Cardiac muscle cell (in vitro differentiated cells and primary cell): Measurements from ENCODE around the gene MIOS. TPM values are rescaled to one million over a fixed set of nuclear protein-coding genes. Genes with fewer than 3 reads are reported as not detected.

Source experiments
- DNase-seq, 2 donors: peaks; one replicate each; pipeline versions ENCODE4 v3.0.0 to v3.0.0-alpha.2; 2010 to 2017; ENCODE audit warnings: low read depth in 1 of 2, low spot score in 1 of 2
- H3K27ac ChIP-seq: fragments of 200-600 bp; sonication (generic); 2 replicates; pipeline ENCODE4 v1.5.1; 2016
- H3K27me3 ChIP-seq: fragments of 200-600 bp; sonication (generic); 2 replicates; pipeline ENCODE4 v1.6.0; 2016; ENCODE audit warnings: control low read depth
- H3K36me3 ChIP-seq: fragments of 200-600 bp; sonication (generic); 2 replicates; pipeline ENCODE4 v1.5.1; 2016; ENCODE audit warnings: control low read depth
- H3K4me1 ChIP-seq: fragments of 200-600 bp; sonication (generic); 2 replicates; pipeline ENCODE4 v1.8.1; 2017; ENCODE audit warnings: low read depth, mild to moderate bottlenecking, mixed run types
- H3K4me3 ChIP-seq: fragments of 200-600 bp; sonication (generic); 2 replicates; pipeline ENCODE4 v1.5.1; 2016; ENCODE audit warnings: mild to moderate bottlenecking
- H3K9me3 ChIP-seq: fragments of 200-600 bp; sonication (generic); 2 replicates; pipeline ENCODE4 v1.5.1; 2017; ENCODE audit warnings: low read depth, mild to moderate bottlenecking, control low read depth
- polyA plus RNA-seq: library from polyadenylated mRNA; unstranded; fragments of >200 nt; fragmentation: Nextera tagmentation; extraction: Ambion mirVana; gene quantifications from 2 replicates; pipeline ENCODE4 v1.2.1, GENCODE V29; 2016
- total RNA-seq: library from RNA; depleted of rRNA; stranded (reverse); fragments of >200 nt; gene quantifications from 2 replicates; pipeline ENCODE4 v1.2.3, GENCODE V29; 2016
- TF ChIP-seq, protein P1 (sequence below): IDR thresholded peaks from 2 replicates; pipeline ENCODE4 v1.5.1; 2012; ENCODE audit warnings: low read depth, mild to moderate bottlenecking, low read length

Gene MIOS
- 32.6 and 32.7 TPM in 2 replicates for total RNA-seq
- polyA plus RNA-seq = 18.1 and 27.1 TPM in 2 replicates

DNA sequence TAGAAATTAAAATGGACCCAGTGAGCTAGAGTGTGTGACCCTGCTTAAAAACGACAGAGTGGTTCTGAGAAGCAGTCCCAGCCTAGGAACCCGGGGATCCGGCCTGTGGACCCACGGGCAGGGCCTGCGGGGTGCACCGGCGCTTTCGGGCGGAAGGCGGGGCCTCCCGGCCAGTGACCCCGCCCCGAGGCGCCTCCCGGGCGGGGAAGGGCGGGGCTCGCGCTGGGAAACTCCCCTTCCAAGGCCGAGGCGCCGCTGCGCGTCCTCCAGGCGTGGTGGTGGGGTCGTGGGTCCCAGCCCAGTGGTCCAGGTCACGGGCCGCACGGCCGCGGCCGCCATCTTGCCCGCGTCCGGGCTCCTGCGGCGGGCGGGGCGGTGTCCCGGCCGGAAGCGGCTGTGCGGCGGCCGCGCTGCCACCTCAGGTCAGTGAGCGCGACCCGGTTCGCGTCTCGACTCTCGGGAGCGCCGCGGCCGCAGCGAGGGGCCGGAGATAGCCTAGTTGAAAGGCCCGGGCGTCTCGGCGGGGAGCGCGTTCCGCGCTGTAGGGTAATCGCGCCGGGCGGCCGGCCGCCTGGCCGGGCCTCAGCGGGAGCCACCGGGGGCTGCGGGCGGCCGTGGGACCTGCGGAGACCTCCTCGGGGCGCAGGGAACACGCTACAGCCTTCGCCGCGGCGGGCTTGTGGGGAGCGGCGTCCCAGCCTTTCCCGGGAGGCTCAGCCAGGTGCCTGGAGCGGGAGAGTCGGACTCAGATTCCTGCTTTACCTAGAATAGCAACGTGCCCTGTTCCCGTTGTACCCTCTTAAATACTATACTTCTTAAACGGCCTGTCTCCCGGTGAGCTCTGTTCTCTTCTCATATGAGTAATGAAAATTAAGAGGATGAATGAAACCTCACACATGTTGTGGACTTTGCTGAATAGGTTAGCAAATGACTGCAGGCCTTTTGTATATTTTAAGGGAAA lies at the start of gene MIOS:
TSS of gene MIOS (plus strand) at position 234 of the 961 bp plus-strand sequence. CDS start 5,592 bp downstream, outside the sequence.
- Histone ChIP-seq H3K27me3 (no peaks in the 10 kb centered on the region), H3K4me1 (peaks cover 8% of the 10 kb centered on the region), H3K36me3 (no peaks in the 10 kb centered on the region), H3K4me3 (peak within 1 kb of the TSS; percentile 80), H3K27ac (peak within 1 kb of the TSS; percentile 87), H3K9me3 (no peaks in the 10 kb centered on the region)
- TF ChIP-seq, protein P1, sequence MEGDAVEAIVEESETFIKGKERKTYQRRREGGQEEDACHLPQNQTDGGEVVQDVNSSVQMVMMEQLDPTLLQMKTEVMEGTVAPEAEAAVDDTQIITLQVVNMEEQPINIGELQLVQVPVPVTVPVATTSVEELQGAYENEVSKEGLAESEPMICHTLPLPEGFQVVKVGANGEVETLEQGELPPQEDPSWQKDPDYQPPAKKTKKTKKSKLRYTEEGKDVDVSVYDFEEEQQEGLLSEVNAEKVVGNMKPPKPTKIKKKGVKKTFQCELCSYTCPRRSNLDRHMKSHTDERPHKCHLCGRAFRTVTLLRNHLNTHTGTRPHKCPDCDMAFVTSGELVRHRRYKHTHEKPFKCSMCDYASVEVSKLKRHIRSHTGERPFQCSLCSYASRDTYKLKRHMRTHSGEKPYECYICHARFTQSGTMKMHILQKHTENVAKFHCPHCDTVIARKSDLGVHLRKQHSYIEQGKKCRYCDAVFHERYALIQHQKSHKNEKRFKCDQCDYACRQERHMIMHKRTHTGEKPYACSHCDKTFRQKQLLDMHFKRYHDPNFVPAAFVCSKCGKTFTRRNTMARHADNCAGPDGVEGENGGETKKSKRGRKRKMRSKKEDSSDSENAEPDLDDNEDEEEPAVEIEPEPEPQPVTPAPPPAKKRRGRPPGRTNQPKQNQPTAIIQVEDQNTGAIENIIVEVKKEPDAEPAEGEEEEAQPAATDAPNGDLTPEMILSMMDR = no peak
- DNase-seq = peak; percentile 85 to 90

DNA sequence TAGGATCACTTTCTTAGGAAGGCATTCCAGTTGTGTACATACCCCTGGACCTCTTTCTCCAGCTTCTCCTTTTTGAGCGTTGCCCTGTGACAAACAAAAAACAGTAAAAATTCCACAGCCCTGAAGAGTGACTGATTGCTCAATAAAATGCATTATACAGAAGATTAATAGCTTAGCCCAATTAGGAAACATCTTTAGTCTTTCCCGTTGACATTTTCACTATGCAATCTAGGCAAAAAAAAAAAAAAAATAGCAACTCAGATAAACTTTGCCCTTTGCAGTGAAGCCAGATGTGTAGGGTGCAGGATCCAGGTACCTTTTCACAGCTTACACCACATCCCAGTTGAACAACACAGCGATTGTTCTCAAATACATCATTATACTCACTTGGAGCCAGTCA lies 48.9 kb upstream of the MIOS start:
- Histone ChIP-seq H3K27ac (no peak overlapping the region), H3K4me3 (no peak overlapping the region), H3K36me3 (no peaks in the 10 kb centered on the region), H3K4me1 (no peaks in the 10 kb centered on the region), H3K27me3 (no peaks in the 10 kb centered on the region), H3K9me3 (no peaks in the 10 kb centered on the region)
- TF ChIP-seq, protein P1 = no peak
- no peak for DNase-seq

DNA sequence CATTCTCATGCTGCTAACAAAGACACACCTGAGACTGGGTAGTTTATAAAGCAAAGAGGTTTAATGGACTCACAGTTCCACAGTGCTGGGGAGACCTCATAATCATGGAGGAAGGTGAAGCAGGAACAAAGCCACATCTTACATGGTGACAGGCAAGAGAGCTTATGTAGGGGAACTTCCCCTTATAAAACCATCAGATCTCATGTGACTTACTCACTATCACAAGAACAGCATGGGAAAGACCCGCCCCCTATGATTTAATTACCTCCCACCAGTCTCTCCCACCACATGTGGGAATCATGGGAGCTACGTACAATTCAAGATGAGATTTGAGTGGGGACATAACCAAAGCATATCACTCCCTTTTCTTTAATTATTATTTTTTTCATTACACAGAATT lies 47.6 kb upstream of the MIOS start:
- Histone ChIP-seq H3K27me3 (no peaks in the 10 kb centered on the region), H3K27ac (no peak overlapping the region), H3K4me1 (no peaks in the 10 kb centered on the region), H3K9me3 (no peaks in the 10 kb centered on the region), H3K36me3 (no peaks in the 10 kb centered on the region), H3K4me3 (no peak overlapping the region)
- no peak for DNase-seq
- TF ChIP-seq, protein P1 = no peak

DNA sequence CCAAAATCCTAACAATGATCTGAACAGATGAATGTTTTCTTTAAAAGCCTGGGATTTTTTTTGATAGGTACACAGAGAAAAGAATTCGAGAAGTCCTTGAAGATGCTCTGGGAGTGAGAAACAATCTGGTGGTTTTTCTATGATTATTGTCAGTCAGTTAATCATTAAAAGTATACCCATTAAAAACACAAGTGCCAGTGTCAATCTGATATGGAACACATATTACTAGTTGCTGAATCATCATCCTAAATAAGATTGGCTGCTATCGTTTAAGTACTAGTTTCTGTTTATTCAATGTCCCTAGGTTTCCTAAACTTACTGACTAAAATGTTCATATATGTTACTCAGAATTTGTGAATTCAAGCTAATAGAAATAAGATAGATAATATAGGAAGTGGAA lies 47.2 kb upstream of the MIOS start:
- TF ChIP-seq, protein P1 = no peak
- H3K9me3 ChIP-seq = no peaks in the 10 kb centered on the region
- DNase-seq = no peak

DNA sequence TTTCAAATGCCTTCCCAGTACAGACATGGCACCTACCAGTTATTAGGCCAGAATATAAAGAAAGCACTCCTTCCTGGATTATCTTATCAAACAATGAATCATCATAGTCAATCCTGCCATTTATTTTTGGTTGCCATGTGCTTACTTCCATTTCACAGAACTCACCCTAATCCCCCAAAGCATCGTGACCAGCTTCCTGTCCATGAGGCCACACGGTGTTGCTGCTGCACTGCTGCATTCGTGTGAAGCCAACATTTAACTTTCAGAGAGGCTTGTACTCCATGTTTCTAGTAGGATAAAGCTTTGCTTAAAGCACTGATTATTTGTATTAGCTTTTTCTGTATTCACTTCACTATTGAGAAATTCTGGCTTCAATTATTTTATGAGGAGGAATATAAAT lies 45.4 kb upstream of the MIOS start:
- TF ChIP-seq, protein P1 = no peak
- no peak overlapping the region for H3K4me3 ChIP-seq
- H3K36me3 ChIP-seq = no peaks in the 10 kb centered on the region
- DNase-seq = no peak
- no peaks in the 10 kb centered on the region for H3K9me3 ChIP-seq
- H3K27me3 ChIP-seq = no peaks in the 10 kb centered on the region
- H3K4me1 ChIP-seq = no peaks in the 10 kb centered on the region
- H3K27ac ChIP-seq = no peak overlapping the region

More for the DNA sequence above, 47.2 kb upstream of the MIOS start:
- Histone ChIP-seq H3K4me3 (no peak overlapping the region), H3K4me1 (no peaks in the 10 kb centered on the region), H3K27ac (no peak overlapping the region), H3K36me3 (no peaks in the 10 kb centered on the region), H3K27me3 (no peaks in the 10 kb centered on the region)
